ENCODE results near the gene HIF3A. TPM values are rescaled to one million over a fixed set of nuclear protein-coding genes. Genes with fewer than 3 reads are reported as not detected.
A peak's percentile ranks its signal among the peaks of the same experiment; 100 is the strongest.

HIF3A gene
- total RNA-seq, 1 donor from 2014 or later, result 175 TPM

DNA sequence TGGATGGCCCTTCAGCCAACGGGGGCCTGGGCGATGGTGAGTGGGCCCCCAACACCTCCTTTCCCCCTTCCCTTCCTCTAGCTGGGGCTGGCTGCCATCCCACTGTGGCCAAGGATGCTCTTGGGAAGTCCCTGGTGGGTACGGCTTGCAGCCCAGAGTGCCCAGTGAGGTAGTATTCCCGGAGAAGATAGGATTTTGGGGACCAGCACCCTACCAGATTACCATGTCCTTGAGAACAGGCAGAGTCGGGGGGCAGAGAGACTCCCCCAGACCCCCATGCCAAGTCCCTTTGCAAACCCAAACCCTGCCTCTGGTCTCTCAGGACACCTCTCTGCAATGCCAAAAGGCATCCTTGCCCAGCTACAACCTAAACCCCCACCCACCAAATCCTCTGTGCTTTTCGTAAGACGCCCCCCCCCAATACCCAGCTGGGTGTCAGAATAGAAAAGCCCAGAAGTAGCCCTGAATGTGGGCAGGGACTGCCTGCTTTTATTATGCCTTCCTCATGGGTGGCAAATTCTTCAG lies 1.7 kb downstream of the HIF3A start:
- TF ChIP-seq, protein P1, sequence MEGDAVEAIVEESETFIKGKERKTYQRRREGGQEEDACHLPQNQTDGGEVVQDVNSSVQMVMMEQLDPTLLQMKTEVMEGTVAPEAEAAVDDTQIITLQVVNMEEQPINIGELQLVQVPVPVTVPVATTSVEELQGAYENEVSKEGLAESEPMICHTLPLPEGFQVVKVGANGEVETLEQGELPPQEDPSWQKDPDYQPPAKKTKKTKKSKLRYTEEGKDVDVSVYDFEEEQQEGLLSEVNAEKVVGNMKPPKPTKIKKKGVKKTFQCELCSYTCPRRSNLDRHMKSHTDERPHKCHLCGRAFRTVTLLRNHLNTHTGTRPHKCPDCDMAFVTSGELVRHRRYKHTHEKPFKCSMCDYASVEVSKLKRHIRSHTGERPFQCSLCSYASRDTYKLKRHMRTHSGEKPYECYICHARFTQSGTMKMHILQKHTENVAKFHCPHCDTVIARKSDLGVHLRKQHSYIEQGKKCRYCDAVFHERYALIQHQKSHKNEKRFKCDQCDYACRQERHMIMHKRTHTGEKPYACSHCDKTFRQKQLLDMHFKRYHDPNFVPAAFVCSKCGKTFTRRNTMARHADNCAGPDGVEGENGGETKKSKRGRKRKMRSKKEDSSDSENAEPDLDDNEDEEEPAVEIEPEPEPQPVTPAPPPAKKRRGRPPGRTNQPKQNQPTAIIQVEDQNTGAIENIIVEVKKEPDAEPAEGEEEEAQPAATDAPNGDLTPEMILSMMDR (IDR thresholded peaks at IDR 0.05; ENCODE audit: unreplicated experiment), result no peak
- no peak for DNase-seq (ENCODE audit: low spot score in 2 of 2, unreplicated experiment in 2 of 2)
- peak overlapping the region; percentile 83 for H3K4me3 Mint-ChIP-seq
- H3K27ac Mint-ChIP-seq, result peak overlapping the region; percentile 93
- H3K36me3 Mint-ChIP-seq, result no peaks in the 10 kb centered on the region
- H3K4me1 Mint-ChIP-seq, result peaks cover 55% of the 10 kb centered on the region
- no peaks in the 10 kb centered on the region for H3K9me3 Mint-ChIP-seq
- H3K27me3 Mint-ChIP-seq (ENCODE audit: low read depth), result peaks cover 3% of the 10 kb centered on the region

DNA sequence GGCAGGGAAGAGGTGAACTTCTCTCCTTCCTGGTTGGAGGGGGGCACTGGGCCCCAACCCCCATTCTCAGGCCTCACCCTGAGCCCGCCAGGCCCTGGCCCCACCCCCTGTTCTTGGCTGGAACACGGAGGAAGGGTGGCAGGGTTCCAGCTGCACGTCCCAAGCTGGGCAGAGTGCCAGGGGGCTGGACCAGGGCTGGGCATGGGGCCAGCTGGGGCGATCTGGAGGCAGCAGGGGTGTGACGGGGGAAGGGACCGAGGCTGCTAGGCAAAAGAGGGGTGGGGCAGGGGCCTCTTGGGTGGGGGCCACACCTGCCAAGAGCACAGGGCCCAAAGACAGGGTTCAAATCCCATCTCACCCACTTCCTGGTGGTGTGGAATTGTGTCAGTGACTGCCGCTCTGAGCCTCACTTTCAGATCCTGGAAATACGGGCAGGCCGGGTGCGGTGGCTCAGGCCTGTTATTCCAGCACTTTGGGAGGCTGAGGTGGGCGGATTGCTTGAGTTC lies 2.2 kb downstream of the HIF3A start:
- peak overlapping the region; percentile 83 for H3K4me3 Mint-ChIP-seq
- peak; percentile 96 to 99 for DNase-seq (ENCODE audit: low spot score in 2 of 2, unreplicated experiment in 2 of 2)
- no peaks in the 10 kb centered on the region for H3K36me3 Mint-ChIP-seq
- TF ChIP-seq, protein P1 (IDR thresholded peaks at IDR 0.05; ENCODE audit: unreplicated experiment), result no peak
- no peaks in the 10 kb centered on the region for H3K9me3 Mint-ChIP-seq
- peaks cover 3% of the 10 kb centered on the region for H3K27me3 Mint-ChIP-seq (ENCODE audit: low read depth)
- H3K4me1 Mint-ChIP-seq, result peaks cover 59% of the 10 kb centered on the region
- peak overlapping the region; percentile 93 for H3K27ac Mint-ChIP-seq

DNA sequence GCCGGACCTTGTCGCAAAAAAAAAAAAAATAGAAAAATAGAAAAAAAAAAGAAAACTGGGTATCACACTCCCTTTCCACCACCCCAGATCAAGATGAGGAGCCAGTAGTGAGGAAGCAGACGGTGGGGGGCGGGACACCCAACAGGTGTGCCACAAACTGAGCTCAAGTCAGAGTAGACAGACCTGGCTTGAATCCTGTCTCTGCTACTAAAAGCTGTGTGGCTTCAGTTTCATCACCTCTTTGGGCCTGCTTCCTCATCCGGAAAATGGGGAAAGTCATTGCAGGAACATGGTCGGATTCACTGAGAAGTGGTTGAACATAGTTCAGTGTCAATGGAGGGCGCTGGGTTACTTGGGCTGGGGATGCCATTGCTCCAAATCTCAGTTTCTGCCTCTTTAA lies 2.9 kb downstream of the HIF3A start:
- no peak for DNase-seq (ENCODE audit: low spot score in 2 of 2, unreplicated experiment in 2 of 2)
- Mint-ChIP-seq H3K4me3 (no peak overlapping the region), H3K36me3 (peaks cover 6% of the 10 kb centered on the region), H3K4me1 (peaks cover 62% of the 10 kb centered on the region), H3K9me3 (no peaks in the 10 kb centered on the region), H3K27ac (peak overlapping the region; percentile 93), H3K27me3 (ENCODE audit: low read depth) (no peaks in the 10 kb centered on the region)
- TF ChIP-seq, protein P1 (IDR thresholded peaks at IDR 0.05; ENCODE audit: unreplicated experiment), result no peak

DNA sequence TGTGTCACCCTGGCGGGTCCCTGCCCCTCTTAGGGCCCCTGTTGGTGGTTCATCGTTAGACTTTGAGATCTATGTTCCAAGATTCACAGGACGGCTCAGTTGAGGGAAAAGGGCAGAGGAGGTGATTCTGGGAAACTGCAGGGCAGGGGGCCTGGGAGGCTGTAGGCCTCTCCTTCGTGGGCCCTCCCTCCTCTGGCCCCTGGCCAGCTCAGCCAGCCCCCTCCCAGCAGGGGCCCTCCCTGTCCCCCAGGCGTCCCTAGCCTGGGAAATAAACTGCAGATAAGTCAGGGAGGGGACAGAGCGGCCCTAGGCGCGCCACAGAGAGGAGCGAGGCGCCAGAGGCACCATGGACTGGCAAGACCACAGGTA lies 6.5 kb downstream of the HIF3A start:
- DNase-seq (ENCODE audit: low spot score in 2 of 2, unreplicated experiment in 2 of 2), result no peak

DNA sequence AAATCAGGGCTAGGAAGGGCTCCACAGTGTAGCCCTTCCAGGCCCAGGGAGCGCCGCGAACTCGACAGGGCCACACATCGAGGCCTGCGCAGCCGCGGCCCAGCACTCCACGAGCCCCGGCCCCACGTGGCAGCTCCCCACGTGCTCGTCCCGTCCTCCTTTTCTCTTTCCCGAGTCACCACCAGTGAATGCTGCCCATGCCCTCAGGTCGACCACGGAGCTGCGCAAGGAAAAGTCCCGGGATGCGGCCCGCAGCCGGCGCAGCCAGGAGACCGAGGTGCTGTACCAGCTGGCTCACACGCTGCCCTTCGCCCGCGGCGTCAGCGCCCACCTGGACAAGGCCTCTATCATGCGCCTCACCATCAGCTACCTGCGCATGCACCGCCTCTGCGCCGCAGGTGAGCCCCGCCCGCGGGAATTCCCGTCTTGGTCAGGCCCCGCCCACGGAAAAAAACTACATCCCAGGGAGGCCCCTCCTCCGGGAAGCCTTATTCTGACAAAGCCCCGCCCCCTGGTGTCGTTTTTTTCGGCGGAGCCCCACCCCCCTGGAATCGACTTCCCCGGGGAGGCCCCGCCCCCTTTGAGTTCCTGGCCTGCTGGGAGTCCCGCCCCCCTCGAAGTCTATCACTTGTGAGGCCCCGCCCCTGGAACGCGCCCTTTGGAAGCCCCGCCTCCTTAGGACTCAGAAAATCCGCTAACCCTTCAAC lies 7.0 kb downstream of the HIF3A start:
- Mint-ChIP-seq H3K4me1 (peaks cover 43% of the 10 kb centered on the region), H3K9me3 (peaks cover 13% of the 10 kb centered on the region), H3K27me3 (ENCODE audit: low read depth) (no peaks in the 10 kb centered on the region), H3K4me3 (peak overlapping the region; percentile 54), H3K27ac (peak overlapping the region; percentile 96), H3K36me3 (peaks cover 39% of the 10 kb centered on the region)
- TF ChIP-seq, protein P1 (IDR thresholded peaks at IDR 0.05; ENCODE audit: unreplicated experiment), result no peak
- DNase-seq (ENCODE audit: low spot score in 2 of 2, unreplicated experiment in 2 of 2), result peak; percentile 69 to 73

More for the DNA sequence above, 6.5 kb downstream of the HIF3A start:
- Mint-ChIP-seq H3K9me3 (peaks cover 13% of the 10 kb centered on the region), H3K4me1 (peaks cover 48% of the 10 kb centered on the region), H3K4me3 (peak overlapping the region; percentile 54), H3K27ac (peak overlapping the region; percentile 81), H3K27me3 (ENCODE audit: low read depth) (no peaks in the 10 kb centered on the region), H3K36me3 (peaks cover 39% of the 10 kb centered on the region)
- TF ChIP-seq, protein P1 (IDR thresholded peaks at IDR 0.05; ENCODE audit: unreplicated experiment), result no peak
